Measurements from ENCODE around the gene FLT1.

DNA sequence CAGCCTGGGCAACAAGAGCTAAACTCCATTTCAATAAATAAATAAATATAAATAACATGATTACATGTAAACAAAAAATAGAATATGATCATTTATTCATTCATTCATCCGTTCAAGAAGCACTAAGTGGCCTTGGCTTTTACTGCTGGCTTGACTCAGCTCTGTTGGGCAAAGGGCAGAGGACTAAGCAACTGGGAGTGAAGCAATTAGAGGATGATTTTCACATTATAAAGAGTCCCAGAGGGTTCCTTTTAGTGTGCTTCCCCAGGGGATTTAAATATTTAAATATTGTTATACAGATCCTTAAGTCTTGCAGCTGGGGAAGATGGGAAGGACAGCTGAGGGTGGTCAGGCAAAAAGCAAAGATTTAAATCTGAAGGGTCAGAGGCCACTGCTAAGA is 34.9 kb upstream of the FLT1 start:
- TF ChIP-seq GABPA (IDR thresholded peaks at IDR 0.05; ENCODE audit: low read depth) (no peak), CTCF (IDR thresholded peaks at IDR 0.05; ENCODE audit: insufficient read depth, low read length) (no peak)

Measured in HL-60 (cell line).